EH (cell line): ENCODE results near the gene MMP15.
"Not testable (repeated sequence)": the region's sequence is repeated elsewhere in the genome, so short reads cannot be mapped to it uniquely, and the experiment has no call there.

Experiments used
- DNase-seq: peaks from one replicate; pipeline ENCODE4 v3.0.0-alpha.2; 2015; ENCODE audit warnings: low read depth

MMP15 gene

DNA sequence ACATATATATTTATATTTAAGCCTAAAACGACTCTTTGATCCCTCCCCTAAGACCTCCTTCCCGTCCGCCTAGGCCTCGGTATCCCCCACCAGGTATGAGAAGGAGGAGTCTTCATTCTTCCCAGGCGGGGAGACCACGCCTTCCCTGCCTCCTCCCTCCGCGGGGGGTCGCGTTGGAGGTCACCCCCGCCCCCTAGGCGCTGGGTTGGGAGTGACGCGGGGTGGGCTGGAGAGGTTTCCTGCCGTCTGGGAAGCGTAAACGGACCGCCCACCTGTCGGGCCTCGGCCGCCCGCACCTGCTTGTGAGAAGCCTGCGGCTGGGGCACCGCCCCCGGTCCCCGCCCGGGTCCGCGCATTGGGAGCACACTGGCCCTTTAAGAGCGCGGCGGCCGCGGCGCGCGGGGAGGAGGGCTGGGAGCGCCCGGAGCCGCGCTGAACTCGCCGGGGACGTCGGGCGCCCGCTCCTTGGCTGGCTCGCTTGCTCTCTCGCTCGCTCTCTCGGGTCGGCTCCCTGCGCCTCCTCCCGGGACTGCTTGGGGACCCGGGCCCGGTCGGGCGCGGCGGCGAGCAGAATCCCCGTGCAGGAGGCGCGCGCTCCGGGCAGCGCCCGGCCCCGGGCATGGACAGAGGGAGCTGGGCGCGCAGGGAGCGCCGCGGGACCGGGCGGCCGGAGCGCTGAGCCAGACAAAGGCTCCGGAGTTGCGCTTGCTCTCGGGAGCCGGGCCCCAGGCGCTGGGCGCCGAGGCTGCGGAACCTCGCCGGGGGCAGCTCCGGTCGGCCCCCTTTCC lies at the start of gene MMP15:
Gene MMP15, plus strand, starts transcription at position 404 of the 788 bp plus-strand sequence. CDS start 597 bp downstream, outside the sequence.
- DNase-seq: peak; percentile 59

DNA sequence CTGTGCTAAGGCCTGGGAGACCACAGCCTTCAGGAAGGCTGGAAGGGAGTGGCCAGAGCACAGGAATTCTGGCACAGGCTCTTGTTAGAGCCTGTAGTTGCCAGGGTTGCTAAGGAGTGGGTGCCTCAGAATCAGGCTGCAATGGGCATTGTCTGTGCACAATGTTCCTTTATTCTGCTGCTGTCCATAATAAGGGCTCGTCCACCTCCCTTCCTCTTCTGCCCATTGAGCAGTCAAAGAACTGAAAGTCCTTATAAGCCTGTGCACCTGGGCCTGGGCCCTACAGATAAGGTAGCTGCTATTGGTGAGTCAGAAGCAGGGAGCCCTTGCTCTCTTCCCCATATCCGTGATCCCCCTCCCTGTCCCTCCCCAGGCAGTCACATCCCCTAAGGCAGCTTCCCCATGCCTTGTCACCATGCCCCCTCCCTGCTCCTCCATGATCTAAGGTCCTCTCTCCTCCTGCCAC lies 49.2 kb upstream of the MMP15 start:
- DNase-seq: no peak

DNA sequence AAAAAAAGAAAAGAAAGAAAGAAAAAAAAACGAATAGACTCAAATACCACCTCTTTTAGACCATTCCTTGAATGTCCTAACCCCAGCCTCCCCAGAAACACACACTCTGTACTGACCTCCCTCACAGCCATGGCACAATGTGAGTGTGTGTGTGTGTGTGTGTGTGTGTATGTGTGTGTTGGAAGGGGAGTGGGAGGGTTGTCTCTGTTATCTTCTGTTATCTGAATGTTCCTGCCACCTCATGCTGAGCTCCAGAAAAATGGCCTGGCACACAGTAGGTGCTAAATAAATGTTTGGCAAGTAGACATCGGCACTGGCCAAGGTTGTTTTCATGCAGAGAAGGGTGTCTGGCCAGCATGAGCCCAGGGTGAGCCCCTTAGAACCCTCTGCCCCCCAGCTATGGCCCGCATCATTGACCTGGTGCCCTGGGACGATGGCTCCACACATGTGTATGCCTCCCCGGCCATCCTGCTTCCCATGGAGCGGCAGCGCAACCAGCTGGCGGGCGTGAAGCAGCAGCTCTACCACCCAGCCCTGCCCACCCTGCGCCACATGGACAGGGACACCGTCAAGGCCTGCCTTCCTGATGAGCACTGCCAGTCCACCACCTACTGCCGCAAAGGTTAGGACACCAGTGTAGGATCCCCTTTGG lies 48.0 kb upstream of the MMP15 start:
- no peak for DNase-seq

DNA sequence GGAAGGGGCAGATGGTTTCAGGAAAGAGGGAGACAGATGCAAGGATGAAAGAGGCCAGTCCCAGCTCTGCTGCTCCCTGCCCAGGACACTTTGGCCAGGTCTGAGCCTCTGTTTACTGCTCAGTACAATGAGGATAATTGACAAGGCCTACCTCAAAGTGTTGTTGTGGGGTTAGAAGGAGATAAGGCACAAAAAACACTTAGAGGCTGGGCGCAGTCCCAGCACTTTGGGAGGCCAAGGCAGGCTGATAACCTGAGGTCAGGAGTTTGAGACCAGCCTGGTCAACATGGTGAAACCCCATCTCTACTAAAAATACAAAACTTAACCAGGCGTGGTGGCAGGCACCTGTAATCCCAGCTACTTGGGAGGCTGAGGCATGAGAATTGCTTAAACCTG lies 47.5 kb upstream of the MMP15 start:
- DNase-seq: not testable (repeated sequence)

DNA sequence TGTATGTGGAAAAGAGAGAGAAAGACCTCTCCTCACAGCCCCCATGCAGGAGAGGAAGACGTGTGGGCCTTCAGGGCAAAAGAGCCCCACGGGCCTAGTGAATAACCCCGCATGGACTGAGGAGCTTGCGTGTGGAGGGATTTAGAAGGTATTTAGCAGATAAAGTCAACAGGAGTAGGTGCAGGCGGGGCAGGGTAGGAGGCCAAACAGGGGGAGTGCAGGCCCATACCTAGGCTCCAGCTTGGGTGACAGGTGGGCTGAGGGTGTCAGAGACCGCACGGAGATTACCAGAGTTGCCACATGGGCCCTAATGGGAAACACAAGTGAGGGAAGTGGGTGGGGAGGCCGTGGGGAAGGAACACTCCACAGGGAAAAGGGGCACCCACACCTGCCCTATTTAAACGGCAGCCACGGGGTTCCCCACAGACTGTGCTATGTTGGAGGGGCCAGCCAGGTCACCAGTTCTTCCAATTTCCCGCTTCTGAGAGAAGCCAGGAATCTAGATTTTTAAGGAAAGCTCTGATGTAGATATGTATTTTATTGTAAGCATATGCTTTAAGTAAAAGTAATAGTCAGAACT lies 46.5 kb upstream of the MMP15 start:
- DNase-seq: no peak

DNA sequence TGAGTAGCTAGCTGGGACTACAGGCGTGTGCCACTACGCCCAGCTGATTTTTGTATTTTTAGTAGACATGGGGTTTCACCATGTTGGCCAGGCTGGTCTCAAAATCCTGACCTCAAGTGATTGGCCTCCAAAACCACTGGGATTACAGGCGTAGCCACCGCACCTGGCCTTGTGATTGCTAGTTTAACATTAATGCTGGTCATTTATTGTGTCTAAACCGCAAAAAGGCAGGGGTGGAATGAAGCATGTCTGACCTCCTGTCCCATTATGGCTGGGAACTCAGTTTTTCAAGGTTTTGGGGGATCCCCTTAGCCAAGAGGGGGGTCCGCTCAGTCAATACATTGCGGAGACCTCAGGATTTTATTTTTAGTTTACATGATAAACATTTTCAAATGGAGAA lies 43.9 kb upstream of the MMP15 start:
- DNase-seq: no peak

DNA sequence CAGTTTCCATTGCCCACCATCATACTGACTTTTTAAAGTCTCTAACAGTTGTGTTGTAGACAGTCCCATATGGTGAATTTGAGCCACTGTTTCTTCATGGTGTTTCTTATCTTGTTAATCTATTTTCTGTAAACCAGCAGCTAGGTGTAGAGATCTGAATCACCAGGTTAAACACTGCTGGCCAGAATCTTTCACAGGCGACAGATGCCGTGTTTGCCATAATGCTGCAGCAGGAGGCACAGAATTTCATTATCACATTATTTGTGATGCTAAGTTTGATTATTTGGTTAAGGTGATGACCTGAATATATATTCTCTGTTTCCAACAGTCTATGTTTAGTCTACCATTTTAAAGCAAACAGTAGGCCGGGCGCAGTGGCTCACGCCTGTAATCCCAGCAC lies 43.2 kb upstream of the MMP15 start:
- DNase-seq: no peak

DNA sequence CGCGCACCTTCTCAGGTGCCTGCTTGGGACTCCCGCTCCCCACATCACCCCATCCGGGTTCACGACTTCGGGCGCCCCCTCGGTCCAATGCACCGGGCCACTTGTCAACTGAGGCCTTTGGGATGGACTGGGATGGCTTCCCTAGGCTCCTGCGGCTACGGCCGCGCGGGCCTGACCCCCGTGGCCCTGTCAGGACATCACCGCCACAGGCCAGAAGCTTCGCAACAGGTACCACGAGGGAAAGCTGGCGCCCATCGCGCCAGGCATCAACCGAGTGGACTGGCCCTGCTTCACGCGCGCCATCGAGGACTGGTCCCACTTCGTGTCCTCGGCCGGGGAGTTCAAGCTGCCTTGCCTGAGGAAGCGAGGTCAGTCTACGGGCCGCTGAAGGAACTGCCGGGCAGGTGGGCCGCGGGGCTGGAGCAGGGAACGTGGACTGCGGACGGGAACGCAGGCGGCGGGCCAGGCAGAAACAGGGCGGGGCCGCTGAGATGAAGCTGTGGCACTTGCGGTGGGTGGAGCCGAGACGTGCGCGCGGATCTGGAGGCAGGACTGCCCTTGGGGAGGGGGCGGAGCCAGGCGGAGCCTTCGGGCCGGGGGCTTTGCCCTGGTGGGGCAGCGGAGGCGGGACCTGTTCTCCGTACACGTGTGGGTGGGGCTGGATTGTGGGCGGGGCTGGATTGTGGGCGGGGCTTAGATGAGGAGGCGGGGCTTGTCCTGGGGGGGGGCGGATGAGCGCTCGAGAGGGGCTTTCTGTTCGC lies 40.9 kb upstream of the MMP15 start:
- DNase-seq: peak; percentile 93

DNA sequence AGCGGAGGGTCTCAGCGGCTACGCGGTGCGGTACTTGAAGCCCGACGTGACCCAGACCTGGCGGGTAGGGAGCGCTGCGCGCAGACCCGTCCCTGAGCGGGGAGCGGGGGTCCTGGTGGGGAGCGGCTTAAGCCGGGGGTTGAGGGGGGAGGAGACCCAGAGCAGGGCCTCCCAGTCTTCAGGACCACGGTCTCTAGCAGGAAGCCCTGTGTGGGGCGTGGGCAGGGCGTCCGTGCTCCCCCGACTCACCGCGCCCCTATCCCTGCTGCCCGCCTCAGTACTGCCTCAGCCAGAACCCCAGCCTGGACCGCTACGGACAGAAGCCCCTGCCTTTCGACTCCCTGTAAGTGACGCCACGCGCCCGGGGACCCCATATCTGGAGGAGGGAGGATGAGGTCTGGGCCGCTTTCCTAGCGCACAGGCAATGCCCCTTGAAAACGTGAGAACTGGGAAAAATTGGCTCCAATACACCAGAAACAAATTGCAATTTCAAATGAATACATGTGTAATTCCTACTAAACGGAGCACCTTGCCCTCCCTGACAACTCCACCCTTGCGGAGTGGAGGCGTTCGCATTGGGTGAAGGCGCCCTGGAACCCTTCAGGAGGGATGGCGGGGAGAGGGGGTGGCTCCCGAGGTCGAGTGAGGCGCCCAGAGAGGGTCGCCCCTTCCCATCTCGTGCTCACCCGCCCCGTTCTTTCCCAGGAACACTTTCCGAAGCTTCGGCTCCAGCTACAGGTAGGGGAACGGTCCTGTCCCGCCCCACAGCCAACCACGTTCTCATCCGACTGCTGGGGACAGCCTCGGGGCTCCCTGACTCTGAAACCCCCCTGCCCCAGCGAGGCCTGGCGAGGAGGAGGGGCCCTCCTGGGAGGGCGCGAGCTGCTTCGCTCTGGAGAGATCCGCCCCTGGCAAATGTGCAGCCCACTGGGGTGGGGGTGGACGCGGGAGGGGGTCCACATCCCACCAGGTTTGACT lies 40.1 kb upstream of the MMP15 start:
- no peak for DNase-seq

DNA sequence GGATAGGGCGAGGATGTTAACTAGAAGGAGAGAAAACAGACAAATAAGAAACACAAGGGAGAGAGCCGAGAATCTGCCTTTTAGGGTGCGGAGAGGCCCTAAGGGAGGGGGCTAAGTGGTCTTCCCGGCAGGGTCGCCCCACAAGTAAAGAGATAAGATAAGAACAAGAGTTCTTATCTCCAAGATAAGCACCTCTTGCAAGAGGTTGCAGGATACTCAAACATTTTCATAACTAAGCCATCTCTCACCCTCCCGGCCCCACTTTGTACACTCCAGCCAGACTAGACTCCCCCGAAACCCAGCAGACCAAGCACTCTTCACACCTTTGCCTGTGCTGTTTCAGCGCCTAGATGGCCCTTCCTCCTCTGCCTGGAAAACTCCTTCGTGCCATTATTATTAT lies 39.4 kb upstream of the MMP15 start:
- DNase-seq: no peak

DNA sequence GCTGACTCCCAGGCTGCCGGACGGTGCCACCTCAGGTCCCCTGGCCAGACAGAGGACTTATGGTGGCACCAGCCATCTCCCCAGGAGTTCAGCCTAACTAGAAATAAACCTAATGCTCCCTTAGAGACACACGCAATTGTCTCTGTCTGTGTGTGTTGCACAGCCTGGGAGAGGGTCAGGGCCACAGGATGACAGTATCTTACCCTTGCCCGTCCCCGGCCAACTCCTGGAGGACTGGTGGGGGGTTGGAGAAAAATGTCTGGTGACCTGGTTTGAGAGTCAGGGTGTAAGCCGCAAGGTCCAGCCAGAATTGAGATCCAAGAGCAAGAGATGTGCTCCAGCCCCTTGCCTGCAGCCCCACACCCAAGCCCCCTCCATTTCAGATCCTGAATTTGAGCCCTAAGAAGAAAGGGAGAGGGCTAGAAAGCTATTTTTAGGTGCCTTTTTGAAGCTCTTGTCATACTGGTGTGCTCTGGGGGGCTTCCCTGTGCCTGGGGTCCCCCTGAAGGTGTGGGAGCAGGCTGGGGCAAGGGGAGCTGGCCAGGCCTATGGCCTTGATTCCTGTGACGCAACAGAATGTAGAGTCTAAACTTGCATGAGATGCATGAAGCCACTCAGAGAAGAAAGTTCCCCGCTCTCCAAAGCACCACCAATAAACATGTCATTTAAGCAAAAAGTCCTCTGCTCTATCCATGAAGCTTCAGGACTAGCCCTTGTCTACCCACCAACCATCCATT lies 37.9 kb upstream of the MMP15 start:
- no peak for DNase-seq

DNA sequence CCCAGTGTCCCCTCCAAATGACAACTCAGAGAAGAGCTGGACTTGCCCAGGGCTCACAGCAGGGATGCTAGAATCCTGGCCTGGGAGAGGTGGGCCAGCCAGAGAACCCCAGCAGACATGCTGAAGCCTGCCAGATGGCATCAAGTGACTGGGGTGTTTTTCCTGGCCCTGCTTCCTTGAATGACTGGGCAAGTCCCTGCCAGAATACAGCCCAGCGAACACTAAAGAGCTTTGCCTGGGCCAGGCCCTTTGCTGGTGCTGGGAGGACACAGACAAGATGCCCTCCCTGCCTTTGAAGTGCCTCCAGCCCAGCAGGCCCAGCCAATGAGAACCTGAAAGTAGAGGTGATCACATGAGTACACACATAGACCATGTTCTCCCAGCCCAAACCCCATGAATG lies 36.6 kb upstream of the MMP15 start:
- DNase-seq: no peak

DNA sequence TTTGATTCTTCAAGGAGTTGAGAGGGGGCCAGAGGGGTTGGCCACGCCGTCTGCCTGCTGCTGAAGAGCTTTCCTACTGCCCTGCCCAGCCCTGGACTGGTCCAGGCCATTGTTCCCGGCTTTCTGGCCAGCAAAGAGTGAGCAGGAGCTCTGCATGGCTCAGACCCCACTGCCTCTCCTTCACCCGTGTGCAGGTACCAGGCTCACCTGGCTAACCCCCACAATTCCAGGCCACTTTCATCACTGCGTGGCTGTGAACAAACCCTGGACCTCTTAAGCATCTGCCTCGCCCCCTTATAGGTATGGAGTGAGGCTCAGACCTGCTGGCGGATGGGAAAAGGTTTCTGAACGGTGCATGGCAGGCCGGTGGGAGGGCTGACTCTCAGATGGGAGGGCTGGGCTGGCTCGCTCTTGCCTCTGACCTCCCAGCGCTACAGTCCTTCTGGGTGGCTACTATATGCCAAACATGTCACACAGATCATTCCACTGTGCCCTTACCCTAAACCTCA lies 33.9 kb upstream of the MMP15 start:
- no peak for DNase-seq

DNA sequence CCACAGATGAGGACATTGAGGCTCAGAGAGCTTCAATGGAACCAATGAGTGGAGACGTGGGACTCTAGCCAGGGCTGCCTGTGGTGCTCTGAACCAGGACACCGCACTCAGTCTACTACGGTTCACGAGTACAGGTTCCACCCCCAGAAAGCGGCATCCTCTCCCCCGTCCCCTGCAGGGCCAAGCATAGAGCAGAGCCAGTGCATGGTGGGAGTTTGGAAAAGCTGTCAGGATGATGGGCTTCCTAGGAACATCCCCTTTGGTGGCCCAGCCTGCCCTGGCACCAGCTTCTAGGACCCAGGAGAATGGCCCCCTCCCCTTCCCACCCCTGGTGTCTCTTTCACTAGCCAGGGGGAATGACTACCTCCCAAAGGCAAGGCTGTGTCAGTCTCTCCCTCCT lies 33.5 kb upstream of the MMP15 start:
- no peak for DNase-seq

DNA sequence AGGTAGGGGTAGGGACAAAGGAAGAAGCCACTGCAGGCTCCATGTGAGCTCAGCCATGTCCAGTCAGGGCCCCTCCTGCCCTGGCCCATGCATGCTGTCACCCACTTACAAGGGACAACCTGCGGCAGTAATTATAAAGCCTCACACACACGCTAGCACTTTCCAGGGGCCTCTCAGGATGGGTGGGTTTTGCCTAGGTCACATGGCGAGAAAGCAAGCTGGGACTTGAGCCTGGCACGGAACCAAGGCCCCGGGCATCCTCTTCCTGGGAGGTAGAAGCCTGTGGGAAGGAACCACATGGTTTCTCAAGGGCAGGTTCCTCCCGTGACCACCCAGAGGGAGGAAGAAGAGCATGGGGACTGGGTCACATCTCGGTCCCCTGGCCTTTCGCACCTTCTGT lies 32.1 kb upstream of the MMP15 start:
- DNase-seq: no peak

DNA sequence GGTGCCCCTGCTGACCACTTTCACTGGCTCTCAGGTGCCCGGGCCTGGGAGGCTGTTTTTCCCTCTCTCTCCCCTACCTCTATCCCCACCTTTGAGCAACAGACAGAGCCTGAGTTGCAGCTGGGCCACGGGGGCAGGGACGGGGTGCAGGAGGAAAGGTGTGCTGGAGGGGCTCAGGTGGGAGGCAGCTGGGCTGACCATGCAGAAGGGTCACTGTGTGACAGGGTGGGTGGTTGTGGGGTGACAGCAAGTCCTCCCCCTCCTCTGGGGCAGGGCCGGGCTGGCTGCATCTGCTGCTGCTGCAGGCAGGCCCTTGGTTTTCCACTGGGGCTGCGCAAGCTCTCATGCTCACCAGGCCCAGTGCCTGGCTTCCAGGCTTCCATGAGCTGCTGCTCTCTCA lies 31.7 kb upstream of the MMP15 start:
- no peak for DNase-seq

DNA sequence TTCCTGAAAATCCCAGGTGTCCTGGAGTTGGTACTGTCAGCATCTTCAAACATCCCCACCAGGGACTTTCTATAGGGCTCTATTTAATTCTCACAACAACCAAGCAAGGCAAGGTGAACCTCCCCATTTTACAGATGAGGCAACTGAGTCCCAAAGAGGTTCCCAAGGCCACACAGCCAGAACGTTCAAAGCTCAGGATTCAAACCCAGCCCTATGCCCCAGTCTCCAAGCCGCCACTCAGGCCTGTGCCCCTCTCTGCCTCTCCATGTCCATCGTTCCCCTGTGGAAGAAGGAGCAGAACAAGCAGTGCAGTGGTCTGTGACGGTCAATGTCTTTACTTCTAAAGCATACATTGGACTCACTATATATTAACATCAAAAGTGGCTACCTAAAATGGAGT lies 31.2 kb upstream of the MMP15 start:
- no peak for DNase-seq

DNA sequence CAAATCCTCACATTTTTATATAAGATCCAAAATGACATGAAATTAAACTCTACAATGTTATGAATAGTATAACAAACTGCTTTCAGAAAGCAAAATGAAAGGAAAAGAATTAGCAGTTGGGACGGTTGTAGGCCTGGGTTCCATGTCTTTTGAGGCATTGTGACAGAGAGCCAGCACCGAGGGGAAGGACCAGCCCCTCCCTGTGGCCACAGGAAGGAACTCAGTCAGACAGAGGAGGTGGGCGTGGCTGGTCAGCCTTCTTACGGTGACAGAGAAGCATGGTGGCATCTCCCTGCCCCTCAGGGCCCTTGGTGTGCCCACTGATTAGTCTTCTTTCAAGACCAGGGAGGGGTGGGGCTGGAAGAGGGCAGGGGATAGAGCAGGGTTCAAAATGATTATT lies 30.8 kb upstream of the MMP15 start:
- peak; percentile 60 for DNase-seq

DNA sequence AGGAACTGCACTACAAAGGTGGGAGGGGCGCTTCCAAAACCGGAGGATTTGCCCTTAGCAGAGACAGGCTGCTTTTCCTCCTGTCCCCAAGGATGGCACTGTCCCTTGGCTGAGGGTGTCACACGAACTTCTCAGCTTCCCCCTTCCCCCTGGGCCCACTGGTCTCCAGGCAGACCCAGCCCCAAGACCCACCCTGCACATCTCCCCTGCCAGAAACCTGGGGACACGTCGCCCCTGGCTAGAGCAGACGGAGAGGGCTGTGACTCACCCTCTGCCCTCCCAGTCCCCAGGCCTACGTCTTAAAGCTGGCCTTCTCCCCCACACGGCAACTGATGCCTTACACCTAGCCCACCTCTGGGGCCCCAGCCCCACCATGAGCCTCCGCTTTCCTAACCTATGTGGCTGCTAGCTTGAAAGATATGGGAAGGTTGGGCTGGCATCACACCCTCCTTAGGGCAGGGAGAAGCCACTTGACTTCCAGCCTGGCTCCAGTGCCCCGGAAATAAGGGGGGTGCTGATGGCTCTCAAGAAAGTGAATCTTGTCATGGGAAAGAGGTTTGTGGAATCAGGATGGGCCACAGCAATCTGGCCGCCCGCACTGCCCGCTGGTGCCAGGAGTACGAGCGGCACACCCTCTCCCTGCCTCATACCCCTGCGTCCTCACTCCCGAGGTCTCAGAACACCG lies 29.7 kb upstream of the MMP15 start:
- no peak for DNase-seq
